HG02885 (cell line): Measurements from ENCODE around the gene PRRX2.

Experiments
- ATAC-seq: cut with Tn5 transposase; IDR thresholded peaks from one replicate; pipeline ENCODE4 v1.9.1; 2021; ENCODE audit warnings: mild to moderate bottlenecking; ENCODE audit not compliant: unreplicated experiment, poor library complexity

Gene PRRX2

GRCh38 chr9:129665389-129665775, at the start of gene PRRX2:
TSS of gene PRRX2 (plus strand) at chr9:129665647. CDS start at chr9:129665868, 221 bp downstream.
- ATAC-seq = no peak

GRCh38 chr9:129617167-129617566, 48.3 kb upstream of the PRRX2 start:
- no peak for ATAC-seq

- no peak for ATAC-seq
Measured at GRCh38 chr9:129619787-129620668, 45.4 kb upstream of the PRRX2 start.

- ATAC-seq = no peak
Measured at GRCh38 chr9:129620669-129621295, 44.7 kb upstream of the PRRX2 start, which contains the start of gene C9orf50. TSS of gene C9orf50 (minus strand) at chr9:129621101. CDS start at chr9:129620574, 527 bp downstream.

- no peak for ATAC-seq
Measured at GRCh38 chr9:129623331-129623730, 42.1 kb upstream of the PRRX2 start.

- ATAC-seq = no peak
Measured at GRCh38 chr9:129624168-129624759, 41.2 kb upstream of the PRRX2 start.

- ATAC-seq = no peak
Measured at GRCh38 chr9:129624947-129625346, 40.5 kb upstream of the PRRX2 start.

- peak; percentile 83 for ATAC-seq
Measured at GRCh38 chr9:129626079-129626624, 39.3 kb upstream of the PRRX2 start, which contains the start of gene NTMT1. TSS of gene NTMT1 (plus strand) at chr9:129626163. CDS start at chr9:129632704, 6,541 bp downstream.

- peak; percentile 30 for ATAC-seq
Measured at GRCh38 chr9:129626625-129627284, 38.7 kb upstream of the PRRX2 start.

- no peak for ATAC-seq
Measured at GRCh38 chr9:129627556-129628440, 37.6 kb upstream of the PRRX2 start.

GRCh38 chr9:129628709-129629108, 36.7 kb upstream of the PRRX2 start:
- ATAC-seq = no peak

GRCh38 chr9:129629251-129629820, 36.1 kb upstream of the PRRX2 start:
- no peak for ATAC-seq

GRCh38 chr9:129630967-129631673, 34.3 kb upstream of the PRRX2 start:
- ATAC-seq = no peak

GRCh38 chr9:129631674-129632129, 33.7 kb upstream of the PRRX2 start:
- no peak for ATAC-seq

GRCh38 chr9:129632460-129632859, 33.0 kb upstream of the PRRX2 start:
- no peak for ATAC-seq

GRCh38 chr9:129633207-129633606, 32.2 kb upstream of the PRRX2 start:
- no peak for ATAC-seq

- no peak for ATAC-seq
Measured at GRCh38 chr9:129633848-129634247, 31.6 kb upstream of the PRRX2 start.
